Mucosa of descending colon (tissue), 3 donors: ENCODE data around the gene SEZ6L2. TPM values are rescaled to one million over a fixed set of nuclear protein-coding genes. Genes with fewer than 3 reads are reported as not detected.

Experiments
- ATAC-seq: fragments of 200-7000 bp; cut with Tn5 transposase; one replicate; pipeline ENCODE4 v1.9.1; 2020; ENCODE audit warnings: mild to moderate bottlenecking, moderate library complexity
- DNase-seq, 3 donors: peaks; one replicate each; pipeline ENCODE4 v3.0.0-alpha.2; 2020
- H3K36me3 ChIP-seq: fragments of 200-600 bp; one replicate; pipeline ENCODE4 v1.8.0; 2021; ENCODE audit warnings: low read depth, mild to moderate bottlenecking
- H3K4me1 ChIP-seq: fragments of 200-600 bp; one replicate; pipeline ENCODE4 v1.8.0; 2021; ENCODE audit warnings: low read depth, mild to moderate bottlenecking
- H3K4me3 ChIP-seq: fragments of 200-600 bp; one replicate; pipeline ENCODE4 v1.8.0; 2021; ENCODE audit warnings: mild to moderate bottlenecking
- H3K9me3 ChIP-seq: fragments of 200-600 bp; one replicate; pipeline ENCODE4 v1.8.0; 2021; ENCODE audit warnings: mild to moderate bottlenecking
- intact Hi-C, 2 donors: fragments of 100-400 bp; cut with DNase I in 1 of 2; cut with micrococcal nuclease in 1 of 2; formaldehyde crosslinking; loops; one replicate each; pipeline versions ENCODE4 v1.11.0 to v1.11.1; 2022; cut with DNase I, micrococcal nuclease
- total RNA-seq, 3 donors: library from RNA; stranded (reverse); fragmentation: NEBNext Ultra II Directional in 2 of 3; extraction: Animal tissue kit (Norgen Biotek cat#: 25700) in 2 of 3; gene quantifications; one replicate each; pipeline versions ENCODE4 v1.2.1 to v1.2.4, GENCODE V29; 2021 to 2023
- TF ChIP-seq, protein P1 (sequence below): fragments of 200-600 bp; IDR thresholded peaks from one replicate; pipeline ENCODE4 v1.8.0; 2022; ENCODE audit warnings: antibody characterized with exemption, mild to moderate bottlenecking
- donor health status: DM: no; HTN: no; CAD: no; lungs with moderate emphysema.
- donor health status: DM: no; HTN: no; CAD: no.
- donor health status: DM: no; HTN: yes; CAD: no.

The SEZ6L2 gene
- total RNA-seq, 3 donors from 2014 or later: 6.1 to 9.6 (median 7.0) TPM

DNA sequence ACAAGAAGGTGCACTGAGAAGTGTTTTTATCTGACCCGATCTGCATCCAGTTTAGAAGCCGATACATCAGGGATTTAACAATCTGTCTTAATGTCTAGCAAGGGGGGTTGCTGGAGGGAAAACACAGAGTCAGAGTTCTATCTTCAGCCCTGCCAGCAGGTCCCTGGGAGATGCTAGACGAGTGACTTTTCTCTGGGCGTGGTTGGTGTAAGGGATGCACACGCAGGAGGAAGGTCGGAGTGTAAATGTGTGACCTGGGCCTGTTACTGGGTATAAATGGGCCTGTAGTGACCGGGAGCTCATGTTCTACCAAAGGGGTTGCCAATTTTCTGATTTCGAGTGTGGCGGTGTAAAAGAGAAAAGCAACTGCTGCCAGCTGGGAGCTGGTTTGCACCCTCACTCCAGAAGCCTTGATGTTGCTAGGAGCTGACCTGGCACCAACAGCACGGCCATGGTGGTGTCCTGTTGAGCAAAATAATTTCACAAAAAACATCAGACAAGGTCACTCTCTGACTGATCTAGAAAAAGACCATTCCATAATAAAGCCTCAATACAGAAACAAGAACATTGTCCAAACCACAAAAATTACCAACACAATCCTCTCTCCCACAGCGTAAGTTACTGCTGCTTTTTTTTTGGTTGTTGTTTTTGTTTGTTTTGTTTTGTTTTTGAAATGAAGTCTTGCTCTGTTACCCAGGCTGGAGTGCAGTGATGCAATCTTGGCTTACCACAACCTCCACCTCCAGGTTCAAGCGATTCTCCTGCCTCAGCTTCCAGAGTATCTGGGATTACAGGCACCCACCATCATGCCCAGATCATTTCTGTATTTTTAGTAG lies 27.9 kb upstream of the SEZ6L2 start:
- intact Hi-C loops: no loop called here
- no peak overlapping the region for H3K4me3 ChIP-seq
- H3K36me3 ChIP-seq: no peaks in the 10 kb centered on the region
- no peaks in the 10 kb centered on the region for H3K9me3 ChIP-seq
- ATAC-seq (no peak), DNase-seq (peak in 1 of 3 donors; percentile 19)
- TF ChIP-seq, protein P1, sequence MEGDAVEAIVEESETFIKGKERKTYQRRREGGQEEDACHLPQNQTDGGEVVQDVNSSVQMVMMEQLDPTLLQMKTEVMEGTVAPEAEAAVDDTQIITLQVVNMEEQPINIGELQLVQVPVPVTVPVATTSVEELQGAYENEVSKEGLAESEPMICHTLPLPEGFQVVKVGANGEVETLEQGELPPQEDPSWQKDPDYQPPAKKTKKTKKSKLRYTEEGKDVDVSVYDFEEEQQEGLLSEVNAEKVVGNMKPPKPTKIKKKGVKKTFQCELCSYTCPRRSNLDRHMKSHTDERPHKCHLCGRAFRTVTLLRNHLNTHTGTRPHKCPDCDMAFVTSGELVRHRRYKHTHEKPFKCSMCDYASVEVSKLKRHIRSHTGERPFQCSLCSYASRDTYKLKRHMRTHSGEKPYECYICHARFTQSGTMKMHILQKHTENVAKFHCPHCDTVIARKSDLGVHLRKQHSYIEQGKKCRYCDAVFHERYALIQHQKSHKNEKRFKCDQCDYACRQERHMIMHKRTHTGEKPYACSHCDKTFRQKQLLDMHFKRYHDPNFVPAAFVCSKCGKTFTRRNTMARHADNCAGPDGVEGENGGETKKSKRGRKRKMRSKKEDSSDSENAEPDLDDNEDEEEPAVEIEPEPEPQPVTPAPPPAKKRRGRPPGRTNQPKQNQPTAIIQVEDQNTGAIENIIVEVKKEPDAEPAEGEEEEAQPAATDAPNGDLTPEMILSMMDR: no peak
- H3K4me1 ChIP-seq: peaks cover 19% of the 10 kb centered on the region

DNA sequence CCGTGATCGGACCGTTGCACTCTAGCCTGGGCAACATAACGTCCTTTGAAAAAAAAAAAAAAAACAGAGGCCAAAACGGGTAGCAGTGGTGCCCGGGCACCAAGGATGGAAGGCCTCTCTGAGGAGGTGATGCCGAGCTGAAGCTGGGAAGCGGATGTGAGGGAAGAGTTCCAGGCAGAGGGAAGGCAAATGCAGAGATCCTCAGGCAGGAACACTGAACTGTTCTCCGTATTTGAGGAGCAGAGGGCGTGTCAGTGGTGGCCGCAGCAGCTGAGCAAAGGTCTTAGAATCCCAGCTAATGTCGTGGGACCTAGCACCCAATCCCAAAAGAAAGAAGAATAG lies 27.3 kb upstream of the SEZ6L2 start:
- intact Hi-C loops: no loop called here
- peak in 2 of 3 donors; percentile 55 to 57 for DNase-seq
- ATAC-seq: peak; percentile 60

GRCh38 chr16:29925781-29926710 lies 26.7 kb upstream of the SEZ6L2 start, which contains the start of gene KCTD13:
KCTD13 (minus strand) TSS chr16:29926226; CDS start chr16:29926033, 193 bp downstream.
- peak; percentile 98 for ATAC-seq

More for the DNA sequence above, 27.3 kb upstream of the SEZ6L2 start:
- H3K9me3 ChIP-seq: no peaks in the 10 kb centered on the region
- TF ChIP-seq, protein P1: no peak
- H3K4me1 ChIP-seq: peaks cover 19% of the 10 kb centered on the region
- peak overlapping the region; percentile 92 for H3K4me3 ChIP-seq
- no peaks in the 10 kb centered on the region for H3K36me3 ChIP-seq

GRCh38 chr16:29925105-29925756 lies 25.9 kb upstream of the SEZ6L2 start:
- Histone ChIP-seq H3K4me1 (peaks cover 19% of the 10 kb centered on the region), H3K9me3 (no peaks in the 10 kb centered on the region), H3K36me3 (no peaks in the 10 kb centered on the region), H3K4me3 (peak overlapping the region; percentile 92)
- TF ChIP-seq, protein P1: no peak
- intact Hi-C loops: no loop called here
- no peak for DNase-seq
- peak; percentile 7 for ATAC-seq

More at GRCh38 chr16:29925781-29926710, 26.7 kb upstream of the SEZ6L2 start, which contains the start of gene KCTD13:
- peak; percentile 86 to 95 (median 89) for DNase-seq
- H3K36me3 ChIP-seq: no peaks in the 10 kb centered on the region
- H3K4me1 ChIP-seq: peaks cover 19% of the 10 kb centered on the region
- intact Hi-C loops: no loop called here
- peak within 1 kb of the TSS; percentile 92 for H3K4me3 ChIP-seq
- H3K9me3 ChIP-seq: no peaks in the 10 kb centered on the region
- TF ChIP-seq, protein P1: no peak

DNA sequence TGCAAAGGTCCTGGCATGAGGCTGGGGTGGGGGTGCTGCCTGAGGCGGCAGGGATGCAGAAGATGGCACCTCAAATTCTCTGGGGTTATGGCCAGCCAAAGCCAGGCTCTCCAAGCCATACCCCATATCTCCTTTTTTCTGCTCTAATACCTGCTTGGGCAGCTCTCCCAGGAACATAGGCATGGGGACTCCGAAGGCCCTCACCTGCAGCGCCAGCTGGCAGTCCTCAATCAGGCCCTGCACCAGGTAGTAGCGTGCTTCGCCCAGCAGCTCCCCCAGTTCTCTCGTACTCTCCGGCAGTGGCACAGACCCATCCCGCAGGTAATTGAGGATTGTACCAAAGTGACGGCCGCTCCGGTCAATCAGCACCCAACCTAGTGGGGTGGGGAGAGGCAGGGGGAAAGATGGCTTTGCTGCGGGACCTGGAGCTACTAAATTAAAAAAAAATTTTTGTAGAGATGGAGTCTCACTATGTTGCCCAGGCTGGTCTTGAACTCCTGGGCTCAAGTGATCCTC lies 23.7 kb upstream of the SEZ6L2 start:
- DNase-seq: no peak
- Histone ChIP-seq H3K36me3 (no peaks in the 10 kb centered on the region), H3K4me3 (no peak overlapping the region), H3K4me1 (peaks cover 19% of the 10 kb centered on the region), H3K9me3 (no peaks in the 10 kb centered on the region)
- intact Hi-C loops: no loop called here
- TF ChIP-seq, protein P1: no peak
- ATAC-seq: no peak
